ENCODE measurements around the gene NUP93. TPM values are rescaled to one million over a fixed set of nuclear protein-coding genes. Genes with fewer than 3 reads are reported as not detected.

NUP93 gene
- total RNA-seq, 2 donors from 2014 or later: 146 to 149 TPM

DNA sequence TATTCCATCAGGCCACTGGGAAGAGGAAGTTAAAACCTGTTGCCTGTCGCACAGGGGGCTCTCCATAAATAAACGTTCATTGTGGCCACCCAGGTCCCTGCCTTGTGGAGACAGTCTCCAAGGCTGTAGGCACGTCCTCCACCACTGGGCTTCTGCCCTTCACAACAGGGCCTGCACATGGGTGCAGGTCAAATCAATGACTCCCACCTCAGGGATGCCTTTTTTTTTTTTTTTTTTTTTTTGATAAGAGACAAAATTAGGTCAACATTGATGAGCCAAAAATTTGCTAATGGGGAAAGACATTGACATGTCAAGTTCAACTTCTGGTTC lies 122.4 kb downstream of the NUP93 start:
- no peak overlapping the region for H3K4me3 ChIP-seq (ENCODE audit: low read length)
- no peak overlapping the region for H3K27ac ChIP-seq (ENCODE audit: low read depth, low read length)
- 81 to 93% methylated on average over 3 of the region's 3 CpGs for WGBS, 2 experiments (ENCODE audit: insufficient coverage in 1 of 2, insufficient read length in 1 of 2)
- TF ChIP-seq, protein P1, sequence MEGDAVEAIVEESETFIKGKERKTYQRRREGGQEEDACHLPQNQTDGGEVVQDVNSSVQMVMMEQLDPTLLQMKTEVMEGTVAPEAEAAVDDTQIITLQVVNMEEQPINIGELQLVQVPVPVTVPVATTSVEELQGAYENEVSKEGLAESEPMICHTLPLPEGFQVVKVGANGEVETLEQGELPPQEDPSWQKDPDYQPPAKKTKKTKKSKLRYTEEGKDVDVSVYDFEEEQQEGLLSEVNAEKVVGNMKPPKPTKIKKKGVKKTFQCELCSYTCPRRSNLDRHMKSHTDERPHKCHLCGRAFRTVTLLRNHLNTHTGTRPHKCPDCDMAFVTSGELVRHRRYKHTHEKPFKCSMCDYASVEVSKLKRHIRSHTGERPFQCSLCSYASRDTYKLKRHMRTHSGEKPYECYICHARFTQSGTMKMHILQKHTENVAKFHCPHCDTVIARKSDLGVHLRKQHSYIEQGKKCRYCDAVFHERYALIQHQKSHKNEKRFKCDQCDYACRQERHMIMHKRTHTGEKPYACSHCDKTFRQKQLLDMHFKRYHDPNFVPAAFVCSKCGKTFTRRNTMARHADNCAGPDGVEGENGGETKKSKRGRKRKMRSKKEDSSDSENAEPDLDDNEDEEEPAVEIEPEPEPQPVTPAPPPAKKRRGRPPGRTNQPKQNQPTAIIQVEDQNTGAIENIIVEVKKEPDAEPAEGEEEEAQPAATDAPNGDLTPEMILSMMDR (conservative IDR thresholded peaks at IDR 0.05): no peak
- Mint-ChIP-seq H3K36me3 (ENCODE audit: low read depth) (no peaks in the 10 kb centered on the region), H3K9me3 (no peaks in the 10 kb centered on the region), H3K4me3 (no peak overlapping the region), H3K27me3 (ENCODE audit: insufficient read depth) (no peaks in the 10 kb centered on the region), H3K27ac (no peak overlapping the region), H3K4me1 (peaks cover 26% of the 10 kb centered on the region)
- H3K36me3 ChIP-seq (ENCODE audit: control insufficient read depth, insufficient read depth, low read length): no peaks in the 10 kb centered on the region
- H3K9me3 ChIP-seq (ENCODE audit: control insufficient read depth, low read length): no peaks in the 10 kb centered on the region
- no peak overlapping the region for H3K9ac ChIP-seq (ENCODE audit: extremely low read depth, low read length, poor library complexity, severe bottlenecking)
- H3K27me3 ChIP-seq (ENCODE audit: control insufficient read depth, insufficient read depth, low read length, poor library complexity, severe bottlenecking): no peaks in the 10 kb centered on the region
- DNase-seq: no peak
- H3K4me1 ChIP-seq (ENCODE audit: control insufficient read depth, insufficient read depth, low read length): peaks cover 6% of the 10 kb centered on the region

DNA sequence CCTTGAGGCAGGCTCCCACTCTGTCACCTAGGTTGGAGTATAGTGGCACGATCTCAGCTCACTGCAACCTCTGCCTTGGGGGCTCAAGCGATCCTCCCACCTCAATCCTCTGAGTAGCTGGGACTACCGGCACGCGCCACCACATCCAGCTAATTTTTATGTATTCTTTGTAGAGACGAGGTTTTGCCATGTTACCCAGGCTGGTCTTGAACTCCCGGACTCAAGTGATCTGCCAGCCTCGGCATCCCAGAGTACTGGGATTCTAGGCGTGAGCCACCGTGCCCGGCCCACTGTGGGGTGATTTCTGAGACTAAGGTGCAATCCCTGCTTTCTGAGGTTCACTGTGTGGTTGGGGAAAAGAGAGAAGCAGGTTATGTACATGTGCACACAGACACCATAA lies 123.0 kb downstream of the NUP93 start:
- 84 to 95% methylated on average over 10 to 11 of the region's 11 CpGs for WGBS, 2 experiments (ENCODE audit: insufficient coverage in 1 of 2, insufficient read length in 1 of 2)
- Mint-ChIP-seq H3K4me1 (peaks cover 26% of the 10 kb centered on the region), H3K27me3 (ENCODE audit: insufficient read depth) (no peaks in the 10 kb centered on the region), H3K27ac (no peak overlapping the region), H3K36me3 (ENCODE audit: low read depth) (no peaks in the 10 kb centered on the region), H3K9me3 (no peaks in the 10 kb centered on the region), H3K4me3 (no peak overlapping the region)
- Histone ChIP-seq H3K9ac (ENCODE audit: extremely low read depth, low read length, poor library complexity, severe bottlenecking) (no peak overlapping the region), H3K36me3 (ENCODE audit: control insufficient read depth, insufficient read depth, low read length) (no peaks in the 10 kb centered on the region), H3K27ac (ENCODE audit: low read depth, low read length) (no peak overlapping the region), H3K4me1 (ENCODE audit: control insufficient read depth, insufficient read depth, low read length) (peaks cover 6% of the 10 kb centered on the region), H3K27me3 (ENCODE audit: control insufficient read depth, insufficient read depth, low read length, poor library complexity, severe bottlenecking) (no peaks in the 10 kb centered on the region), H3K4me3 (ENCODE audit: low read length) (no peak overlapping the region), H3K9me3 (ENCODE audit: control insufficient read depth, low read length) (no peaks in the 10 kb centered on the region)
- no peak for DNase-seq
- TF ChIP-seq, protein P1 (conservative IDR thresholded peaks at IDR 0.05): no peak

DNA sequence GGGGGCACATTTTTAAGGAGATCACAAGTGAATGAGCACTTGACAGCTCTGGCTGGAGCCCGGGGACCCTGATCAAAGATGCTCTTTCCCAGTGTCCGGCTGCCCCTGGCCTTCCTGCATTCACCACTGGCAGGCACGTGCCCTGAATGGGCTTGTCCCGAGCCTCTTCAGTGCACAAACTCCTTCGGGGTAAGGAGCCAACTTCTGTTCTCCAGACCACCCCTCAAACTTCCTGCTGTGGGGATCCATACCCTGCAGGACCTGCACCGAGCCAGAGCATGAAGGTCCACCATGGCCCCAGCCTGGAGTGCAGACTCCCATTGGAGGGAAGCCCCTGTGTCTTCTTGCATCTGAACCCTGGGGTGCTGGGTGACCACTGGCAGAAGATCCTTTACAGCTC lies 125.3 kb downstream of the NUP93 start:
- WGBS, 2 experiments (ENCODE audit: insufficient coverage in 1 of 2, insufficient read length in 1 of 2): 92 to 97% methylated on average over 4 to 6 of the region's 6 CpGs
- no peak overlapping the region for H3K4me3 ChIP-seq (ENCODE audit: low read length)

More for the DNA sequence above, 125.3 kb downstream of the NUP93 start:
- Mint-ChIP-seq H3K4me1 (peaks cover 20% of the 10 kb centered on the region), H3K4me3 (no peak overlapping the region), H3K27me3 (ENCODE audit: insufficient read depth) (no peaks in the 10 kb centered on the region), H3K27ac (no peak overlapping the region), H3K36me3 (ENCODE audit: low read depth) (no peaks in the 10 kb centered on the region), H3K9me3 (no peaks in the 10 kb centered on the region)
- no peaks in the 10 kb centered on the region for H3K36me3 ChIP-seq (ENCODE audit: control insufficient read depth, insufficient read depth, low read length)
- no peaks in the 10 kb centered on the region for H3K27me3 ChIP-seq (ENCODE audit: control insufficient read depth, insufficient read depth, low read length, poor library complexity, severe bottlenecking)
- peaks cover under 1% of the 10 kb centered on the region for H3K4me1 ChIP-seq (ENCODE audit: control insufficient read depth, insufficient read depth, low read length)
- H3K9me3 ChIP-seq (ENCODE audit: control insufficient read depth, low read length): no peaks in the 10 kb centered on the region
- H3K27ac ChIP-seq (ENCODE audit: low read depth, low read length): no peak overlapping the region
- TF ChIP-seq, protein P1 (conservative IDR thresholded peaks at IDR 0.05): no peak
- no peak for DNase-seq
- no peak overlapping the region for H3K9ac ChIP-seq (ENCODE audit: extremely low read depth, low read length, poor library complexity, severe bottlenecking)
